SKM-1 (cell line): ENCODE results near the gene RRM2.
"Not testable (repeated sequence)": the region's sequence is repeated elsewhere in the genome, so short reads cannot be mapped to it uniquely, and the experiment has no call there.

Experiments
- DNase-seq: peaks from one replicate; lab custom pipeline; 2025; ENCODE audit not compliant: unreplicated experiment; lab: John Stamatoyannopoulos, UW

RRM2 gene

DNA sequence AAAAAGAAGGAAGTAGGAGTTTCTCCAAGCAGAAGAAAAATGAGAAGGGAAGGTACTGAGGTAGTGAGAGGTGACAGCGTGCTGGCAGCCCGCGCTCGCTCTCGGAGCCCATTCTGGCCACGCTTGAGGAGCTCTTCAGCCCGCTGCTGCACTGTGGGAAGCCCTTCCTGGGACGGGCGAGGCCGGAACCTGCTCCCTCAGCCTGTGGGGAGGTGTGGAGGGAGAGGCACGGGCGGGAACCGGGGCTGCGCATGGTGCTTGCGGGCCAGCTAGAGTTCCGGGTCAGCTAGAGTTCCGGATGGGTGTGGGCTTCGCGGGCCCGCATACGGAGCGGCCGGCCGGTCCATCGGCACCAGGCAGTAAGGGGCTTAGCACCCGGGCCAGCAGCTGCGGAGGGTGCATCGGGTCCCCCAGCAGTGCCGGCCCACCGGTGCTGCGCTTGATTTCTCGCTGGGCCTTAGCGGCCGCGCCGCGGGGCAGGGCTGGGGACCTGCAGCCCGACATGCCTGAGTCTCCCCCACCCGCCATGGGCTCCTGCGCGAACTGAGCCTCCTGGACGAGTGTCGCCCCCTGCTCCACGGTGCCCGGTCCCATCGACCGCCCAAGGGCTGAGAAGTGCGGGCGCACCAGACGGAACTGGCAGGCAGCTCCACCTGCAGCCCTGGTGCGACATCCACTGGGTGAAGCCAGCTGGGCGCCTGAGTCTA lies 31.2 kb upstream of the RRM2 start:
- DNase-seq = no peak

DNA sequence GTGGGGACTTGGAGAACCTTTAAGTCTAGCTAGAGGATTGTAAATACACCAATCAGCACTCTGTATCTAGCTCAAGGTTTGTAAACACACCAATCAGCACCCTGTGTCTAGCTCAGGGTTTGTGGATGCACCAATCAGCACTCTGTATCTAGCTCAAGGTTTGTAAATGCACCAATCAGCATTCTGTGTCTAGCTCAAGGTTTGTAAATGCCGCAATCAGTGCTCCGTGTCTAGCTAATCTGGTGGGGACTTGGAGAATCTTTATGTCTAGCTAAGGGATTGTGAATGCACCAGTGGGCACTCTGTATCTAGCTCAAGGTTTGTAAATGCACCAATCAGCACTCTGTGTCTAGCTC lies 30.7 kb upstream of the RRM2 start:
- DNase-seq = not testable (repeated sequence)

DNA sequence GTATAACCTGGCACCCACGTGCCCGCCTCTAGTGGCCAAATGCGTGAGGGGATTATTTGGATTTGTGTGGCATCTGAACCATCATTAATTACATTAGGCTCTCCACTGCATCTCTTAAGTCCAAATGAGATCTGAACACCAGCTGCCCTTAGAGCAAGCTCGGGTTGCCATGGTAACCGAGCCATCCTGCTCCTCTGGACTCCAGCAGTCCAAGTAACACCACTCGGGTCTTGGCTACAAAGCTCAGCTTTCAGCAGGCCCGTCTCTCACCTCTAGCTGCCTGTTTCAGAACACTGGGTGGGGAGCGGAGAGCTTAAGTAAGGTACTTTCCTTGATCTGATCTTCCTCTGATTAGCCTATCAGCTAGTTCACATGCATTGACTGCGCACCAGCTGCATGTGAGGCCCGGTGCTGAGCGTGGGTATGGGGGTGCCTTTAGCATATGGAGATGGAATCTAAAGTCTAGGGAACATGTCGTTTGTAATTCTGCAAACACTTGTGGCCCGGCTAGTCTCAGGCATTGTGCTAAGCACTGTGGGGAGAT lies 28.2 kb upstream of the RRM2 start:
- DNase-seq = no peak

DNA sequence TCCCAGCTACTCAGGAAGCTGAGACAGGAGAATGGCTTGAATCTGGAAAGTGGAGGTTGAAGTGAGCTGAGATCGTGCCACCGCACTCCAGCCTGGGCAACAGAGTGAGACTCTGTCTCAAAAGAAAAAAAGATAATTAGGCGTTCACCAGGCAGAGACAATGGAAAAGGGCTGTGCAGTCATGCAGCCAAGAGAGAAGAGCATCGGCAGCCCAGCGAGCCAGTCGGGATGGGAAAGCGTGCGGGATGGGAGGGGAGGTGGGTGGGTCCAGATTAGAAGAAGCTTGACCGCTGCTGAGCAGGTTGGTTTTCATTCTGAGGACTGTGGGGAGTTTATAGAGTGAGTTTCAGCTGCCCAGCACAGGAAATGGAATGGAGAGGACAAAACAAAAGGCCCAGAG lies 27.4 kb upstream of the RRM2 start:
- DNase-seq = no peak

DNA sequence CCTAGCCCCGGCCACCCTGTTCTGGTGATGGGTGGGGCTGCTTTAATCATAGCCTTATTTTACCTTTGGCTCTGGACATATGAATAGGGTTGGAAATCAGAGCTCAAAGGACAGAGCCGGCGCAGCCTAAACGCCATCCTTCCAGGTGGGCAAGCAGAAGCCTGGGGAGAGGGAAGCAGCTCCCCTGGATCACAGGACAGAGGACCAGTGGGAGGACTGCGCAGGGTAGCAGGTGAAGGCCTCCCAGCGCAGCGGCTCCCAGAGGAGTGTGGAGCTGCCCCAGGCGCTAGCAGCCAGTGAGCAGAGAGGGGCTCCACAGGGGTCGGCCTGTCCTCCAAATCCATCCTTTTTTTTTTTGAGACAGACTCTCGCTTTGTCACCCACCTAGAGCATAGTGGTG lies 25.9 kb upstream of the RRM2 start:
- DNase-seq = no peak

DNA sequence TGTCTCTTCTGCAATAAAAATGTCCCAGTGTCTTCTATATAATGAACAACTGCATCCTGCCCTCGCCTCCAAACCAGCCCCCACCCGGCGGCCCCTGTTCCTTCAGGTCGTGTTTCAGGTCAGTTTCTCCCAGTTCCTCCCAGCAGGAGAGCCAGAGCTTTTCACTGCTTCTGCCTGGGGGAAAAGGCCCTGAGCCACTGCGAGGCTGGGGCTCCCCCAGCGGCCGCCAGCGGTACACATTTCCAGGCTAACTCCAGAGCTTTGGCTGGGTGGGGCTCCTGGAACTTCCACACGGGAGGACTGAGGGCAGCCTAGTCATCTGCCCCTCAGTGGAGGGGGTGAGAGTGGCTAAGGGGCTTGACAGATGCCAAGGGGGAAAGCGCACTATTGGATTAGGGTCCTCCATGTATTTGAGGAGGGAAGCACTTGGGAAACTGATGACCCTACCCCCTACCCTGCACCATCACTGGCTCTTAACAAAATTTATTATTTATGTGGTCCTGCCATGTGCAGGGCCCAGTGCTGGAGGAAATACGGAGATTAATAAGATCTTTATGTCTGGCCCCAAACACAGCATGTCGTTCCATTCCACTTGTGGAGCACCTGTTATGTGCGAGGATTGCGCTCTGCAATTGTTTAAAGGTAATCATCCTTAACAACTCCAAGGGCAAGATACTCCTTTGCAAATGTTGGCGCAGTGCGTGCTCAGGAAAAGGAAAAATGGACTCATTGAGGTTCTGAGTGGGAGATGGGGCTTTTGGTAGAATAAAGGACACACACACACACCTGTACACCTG lies 25.0 kb upstream of the RRM2 start:
- DNase-seq = peak; percentile 44

DNA sequence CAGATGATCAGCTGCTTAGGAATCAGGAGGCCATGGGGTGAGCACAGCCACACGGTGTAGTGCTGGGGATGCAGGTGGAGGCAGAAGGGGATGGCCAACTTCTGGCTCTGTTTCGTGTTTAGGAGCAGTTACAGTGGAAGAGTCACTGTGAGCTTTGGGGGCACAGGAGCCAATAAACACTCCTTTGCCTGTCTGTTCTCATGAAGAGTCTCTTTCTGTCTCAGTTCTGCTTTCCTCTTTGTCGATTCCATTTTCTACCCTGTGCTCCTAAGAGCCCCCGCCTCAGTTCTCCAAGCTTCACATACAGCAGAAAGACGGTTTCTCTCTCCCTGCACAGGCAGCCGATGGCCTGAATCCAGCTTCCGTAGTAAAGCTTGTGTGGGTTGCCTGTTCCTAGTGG lies 21.0 kb upstream of the RRM2 start:
- DNase-seq = no peak

DNA sequence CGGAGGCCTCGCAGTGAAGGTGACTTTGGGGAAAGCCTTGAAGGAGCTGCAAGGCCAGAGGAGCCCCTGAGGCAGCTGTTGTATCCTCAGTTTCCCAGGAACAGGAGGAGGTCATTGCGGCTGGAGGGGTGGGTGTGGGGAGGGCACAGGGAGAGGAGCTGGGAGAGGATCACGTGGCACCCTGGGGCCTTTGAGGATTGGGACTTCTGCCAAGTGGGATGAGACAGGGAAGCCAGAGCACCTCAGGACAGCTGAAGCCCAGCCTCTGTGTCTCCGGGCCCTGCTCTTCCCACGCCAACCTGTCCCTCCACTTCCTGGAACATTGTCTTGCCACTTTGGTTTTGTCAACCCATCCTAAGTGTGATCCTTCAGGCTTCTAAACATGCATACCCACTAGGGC lies 19.4 kb upstream of the RRM2 start:
- no peak for DNase-seq

DNA sequence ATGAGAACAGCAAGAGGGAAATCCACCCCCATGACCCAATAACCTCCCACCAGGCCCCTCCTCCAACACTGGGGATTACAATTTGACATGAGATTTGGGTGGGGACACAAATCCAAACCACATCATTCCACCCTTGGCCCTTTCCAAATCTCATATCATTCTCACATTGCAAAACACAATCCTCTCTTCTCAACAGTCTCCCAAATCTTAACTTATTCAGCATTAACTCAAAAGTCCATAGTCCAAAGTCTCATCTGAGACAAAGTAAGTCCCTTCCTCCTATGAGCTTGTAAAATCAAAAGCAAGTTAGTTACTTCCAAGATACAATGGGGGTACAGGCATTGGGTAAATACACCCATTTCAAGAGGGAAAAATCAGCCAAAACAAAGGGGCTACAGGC lies 17.6 kb upstream of the RRM2 start:
- DNase-seq = not testable (repeated sequence)

DNA sequence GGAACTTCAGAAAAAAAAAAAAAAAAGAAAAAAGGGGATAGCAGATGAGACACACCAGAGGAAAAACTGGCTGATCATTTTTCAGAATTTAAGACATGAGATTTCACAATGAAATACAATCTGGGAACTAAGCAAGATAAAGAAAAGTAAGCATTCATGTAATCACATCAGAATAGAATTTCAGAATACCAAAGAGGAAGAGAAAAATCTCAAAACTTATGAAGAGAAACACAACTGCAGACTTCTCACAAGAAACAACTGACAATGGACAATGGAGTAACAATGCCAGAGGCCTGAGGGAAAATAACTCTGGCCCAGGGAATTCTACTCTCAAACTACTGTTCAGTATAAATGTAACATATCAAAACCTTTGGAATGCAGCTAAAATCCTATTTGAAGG lies 13.2 kb upstream of the RRM2 start:
- no peak for DNase-seq

DNA sequence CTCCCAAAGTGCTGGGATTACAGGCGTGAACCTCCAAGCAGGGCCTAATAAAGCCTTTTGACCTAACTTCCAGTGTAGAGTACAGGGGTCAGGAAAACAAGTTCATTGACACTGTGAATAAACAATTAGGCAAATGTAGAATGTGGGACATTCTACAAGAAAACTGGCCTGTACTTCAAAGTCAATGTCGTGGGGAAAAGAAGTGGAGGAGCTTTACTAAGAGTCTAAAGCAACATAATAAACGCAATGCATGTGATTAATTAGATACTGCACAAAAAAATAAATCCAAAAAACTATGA lies 3.6 kb upstream of the RRM2 start:
- DNase-seq = no peak

DNA sequence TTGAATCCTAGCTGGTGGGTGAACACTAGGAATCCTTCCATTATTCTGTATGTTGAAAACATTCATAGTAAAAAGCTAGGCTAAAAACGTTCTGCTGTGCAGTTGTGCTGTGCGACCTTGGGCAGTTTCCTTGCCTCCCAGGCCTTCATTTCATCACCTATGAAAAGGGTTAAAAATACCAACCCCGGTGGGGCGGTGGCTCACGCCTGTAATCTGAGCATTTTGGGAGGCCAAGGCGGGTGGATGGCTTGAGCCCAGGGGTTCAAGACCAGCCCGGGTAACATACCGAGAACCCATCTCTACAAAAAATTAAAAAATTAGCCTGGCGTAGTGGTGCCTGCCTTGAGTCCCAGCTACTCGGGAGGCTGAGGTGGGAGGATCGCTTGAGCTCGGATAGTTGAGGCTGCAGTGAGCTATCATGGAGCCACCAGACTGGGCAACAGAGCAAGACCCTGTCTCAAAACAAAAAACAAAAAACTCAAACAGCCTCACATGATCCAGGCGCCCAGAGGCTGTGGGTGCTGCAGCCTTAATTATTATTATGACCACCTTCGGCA lies 2.9 kb upstream of the RRM2 start:
- DNase-seq = no peak

DNA sequence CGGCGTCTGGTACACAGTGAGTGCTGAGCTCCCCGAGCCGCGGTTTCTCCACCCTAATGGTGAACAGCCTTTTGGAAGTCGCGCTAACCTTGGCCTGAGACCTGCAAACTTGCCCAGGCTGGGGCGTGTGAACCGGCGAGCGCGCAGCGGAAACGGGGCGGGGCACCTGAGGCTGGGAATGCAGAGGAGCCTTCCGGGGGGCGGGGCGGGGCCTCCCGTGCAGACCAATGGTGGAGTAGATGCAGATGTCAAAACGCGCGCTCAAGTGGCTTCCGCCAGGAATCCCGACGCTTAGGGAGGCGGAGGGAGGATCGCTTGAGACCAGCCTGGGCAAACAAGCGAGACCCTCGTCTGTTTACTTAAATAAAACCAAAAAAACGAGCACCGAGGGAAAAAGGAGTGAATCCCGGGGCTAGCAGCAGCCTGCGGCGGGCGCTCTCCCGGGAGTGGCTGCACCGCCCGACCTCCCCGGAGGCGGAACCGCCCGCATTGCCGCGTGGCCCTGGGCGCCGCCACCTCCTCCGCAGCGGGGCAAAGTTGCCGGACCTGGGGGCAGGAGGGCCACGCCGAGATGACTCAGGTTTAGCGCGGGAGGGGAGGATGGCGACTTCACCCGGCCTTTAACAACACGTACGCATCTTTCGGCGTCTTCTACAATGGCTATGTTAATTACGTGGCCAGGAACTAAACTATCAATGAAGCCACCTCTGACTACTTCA lies 2.2 kb upstream of the RRM2 start:
- DNase-seq = peak; percentile 82

DNA sequence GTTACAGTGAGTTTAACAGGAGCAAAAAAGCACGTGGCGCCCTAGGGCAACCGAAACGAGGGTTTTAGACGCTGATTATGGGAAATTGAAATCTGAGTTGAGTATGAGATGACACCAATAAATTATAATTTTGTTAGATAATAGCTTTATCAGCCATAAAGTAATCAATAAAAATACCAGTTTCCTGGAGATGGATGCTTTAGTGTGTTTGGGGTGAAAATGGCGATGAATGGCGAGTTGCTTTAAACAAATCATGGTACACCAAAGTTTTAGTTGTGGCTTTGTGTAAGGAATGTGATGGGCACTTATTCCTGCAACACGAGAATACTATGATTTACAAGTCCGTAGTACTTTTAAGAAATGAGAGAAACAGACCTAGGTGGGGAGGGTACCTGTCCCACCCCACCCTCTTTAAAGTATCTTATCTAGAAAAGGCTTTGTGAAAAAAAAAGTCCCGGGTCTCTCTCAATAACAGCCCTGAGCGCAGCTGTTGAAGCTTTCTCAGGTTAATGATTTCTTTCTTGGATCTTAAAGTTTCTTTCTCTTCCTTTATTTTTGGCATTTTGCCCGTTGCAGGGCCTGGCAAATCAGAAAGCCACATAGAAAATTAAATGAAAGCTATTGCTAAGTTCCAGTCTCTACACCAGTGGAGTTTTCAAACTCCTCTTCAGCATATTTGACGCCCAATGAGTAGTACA lies 1.5 kb upstream of the RRM2 start:
- DNase-seq = no peak

DNA sequence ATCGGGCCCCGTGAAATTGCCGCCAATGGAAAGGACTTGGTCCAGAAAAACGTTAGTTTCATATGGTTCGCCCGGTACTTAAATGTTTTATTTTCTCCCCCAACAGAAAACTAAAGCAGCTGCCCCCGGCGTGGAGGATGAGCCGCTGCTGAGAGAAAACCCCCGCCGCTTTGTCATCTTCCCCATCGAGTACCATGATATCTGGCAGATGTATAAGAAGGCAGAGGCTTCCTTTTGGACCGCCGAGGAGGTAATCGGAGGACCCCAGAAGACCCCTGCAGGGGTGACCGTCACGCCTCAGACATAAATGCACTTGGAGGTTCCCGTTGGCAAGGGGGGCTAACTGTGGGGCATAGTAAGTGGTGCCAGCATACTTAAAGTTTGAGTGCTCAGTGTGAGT lies 742 bp downstream of the RRM2 start:
- DNase-seq = no peak

DNA sequence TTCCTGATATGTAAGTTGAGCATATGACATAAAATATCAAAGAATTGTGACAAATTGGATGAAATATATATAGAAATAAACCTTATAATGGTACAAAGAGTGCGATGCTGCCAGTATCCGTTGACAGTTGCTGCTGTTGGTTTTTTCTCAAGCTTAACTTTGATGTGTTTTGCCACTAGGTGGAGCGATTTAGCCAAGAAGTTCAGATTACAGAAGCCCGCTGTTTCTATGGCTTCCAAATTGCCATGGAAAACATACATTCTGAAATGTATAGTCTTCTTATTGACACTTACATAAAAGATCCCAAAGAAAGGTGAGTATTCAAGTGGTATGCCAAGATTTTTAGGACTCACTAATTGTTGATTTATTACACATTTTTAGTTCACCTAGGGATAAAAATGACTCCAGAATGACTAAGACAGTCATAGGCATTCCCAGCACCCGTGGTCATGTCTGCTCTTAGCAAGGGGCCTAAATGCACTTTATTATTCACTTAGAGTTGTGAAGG lies 2.1 kb downstream of the RRM2 start:
- DNase-seq = peak; percentile 72

DNA sequence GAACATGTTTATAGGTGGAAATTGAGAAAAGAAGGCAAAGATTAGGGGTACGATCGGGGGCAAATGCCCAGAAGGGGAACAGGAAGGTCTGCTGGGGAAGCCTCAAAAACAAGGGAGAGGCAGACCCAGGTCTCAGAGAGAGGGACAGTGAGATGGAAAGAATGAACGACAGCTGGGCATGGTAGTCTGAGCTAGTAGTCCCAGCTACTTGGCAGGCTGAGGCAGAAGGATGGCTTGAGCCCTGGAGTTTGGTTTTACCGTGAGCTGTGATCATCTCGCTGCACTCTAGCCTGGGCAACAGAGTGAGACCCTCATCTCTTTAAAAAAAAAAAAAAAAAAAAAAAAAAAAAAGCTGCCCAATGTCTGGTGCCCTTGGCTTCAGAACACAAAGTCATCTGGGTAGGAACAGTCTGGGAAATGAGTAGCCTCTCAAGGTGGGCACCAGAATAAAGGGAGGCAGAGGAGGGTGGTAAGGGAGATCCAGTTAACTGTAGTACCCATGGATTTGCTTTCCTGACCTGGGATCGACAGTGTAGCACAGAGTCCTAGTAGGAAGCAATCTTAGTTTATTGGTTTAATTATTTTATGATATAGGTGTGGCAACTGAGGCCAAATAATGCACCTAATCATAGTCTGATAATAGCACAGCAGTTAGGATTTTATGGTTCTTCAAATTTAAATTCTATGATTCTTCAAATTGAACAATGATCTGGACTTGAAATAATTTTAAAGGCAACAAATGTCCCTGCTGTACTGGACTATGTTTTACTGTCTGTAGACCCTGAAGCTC lies 3.5 kb downstream of the RRM2 start:
- DNase-seq = no peak

DNA sequence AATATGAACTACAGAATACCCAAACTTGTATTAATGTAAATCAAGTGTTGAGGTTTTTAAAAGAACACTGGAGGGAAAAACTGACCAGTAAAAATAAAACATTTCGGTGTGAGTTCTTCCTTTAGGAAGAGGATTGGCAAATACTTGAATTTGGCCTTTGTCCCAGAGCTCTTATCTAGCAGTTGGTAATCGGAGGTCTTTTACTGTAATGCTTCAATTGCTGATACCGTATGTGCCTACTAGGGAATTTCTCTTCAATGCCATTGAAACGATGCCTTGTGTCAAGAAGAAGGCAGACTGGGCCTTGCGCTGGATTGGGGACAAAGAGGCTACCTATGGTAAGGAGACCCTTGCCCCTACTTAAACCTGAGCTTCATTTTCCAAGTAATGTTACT lies 4.1 kb downstream of the RRM2 start:
- DNase-seq = no peak

DNA sequence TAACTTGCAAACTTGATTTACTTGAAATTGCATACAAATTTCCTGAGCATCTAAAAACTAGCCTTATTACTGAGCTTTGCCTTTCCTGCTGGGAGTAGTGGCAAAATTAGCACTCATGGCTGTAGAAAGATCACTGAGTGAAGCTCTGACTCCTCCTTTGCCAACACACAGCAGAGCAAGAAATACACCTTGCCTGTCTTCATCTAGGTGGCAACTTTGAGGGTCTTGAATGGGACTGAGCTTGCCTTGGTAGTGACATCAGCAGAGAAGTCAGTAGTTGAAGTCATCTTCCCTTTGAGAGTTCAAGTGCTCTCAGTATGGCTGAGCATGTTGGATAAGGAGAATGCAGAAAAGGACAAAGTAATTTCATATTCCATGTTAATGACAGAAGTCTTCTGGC lies 5.9 kb downstream of the RRM2 start:
- DNase-seq = no peak

DNA sequence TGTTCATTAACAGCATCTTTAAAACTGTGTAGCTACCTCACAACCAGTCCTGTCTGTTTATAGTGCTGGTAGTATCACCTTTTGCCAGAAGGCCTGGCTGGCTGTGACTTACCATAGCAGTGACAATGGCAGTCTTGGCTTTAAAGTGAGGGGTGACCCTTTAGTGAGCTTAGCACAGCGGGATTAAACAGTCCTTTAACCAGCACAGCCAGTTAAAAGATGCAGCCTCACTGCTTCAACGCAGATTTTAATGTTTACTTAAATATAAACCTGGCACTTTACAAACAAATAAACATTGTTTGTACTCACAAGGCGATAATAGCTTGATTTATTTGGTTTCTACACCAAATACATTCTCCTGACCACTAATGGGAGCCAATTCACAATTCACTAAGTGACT lies 7.0 kb downstream of the RRM2 start:
- no peak for DNase-seq
